ENCODE data around the gene NUPR1.
"Not testable (repeated sequence)": the region's sequence is repeated elsewhere in the genome, so short reads cannot be mapped to it uniquely, and the experiment has no call there.

The NUPR1 gene

GRCh38 chr16:28526201-28527099, 12.3 kb downstream of the NUPR1 start:
- no peak for DNase-seq (ENCODE audit: low read depth)

DNA sequence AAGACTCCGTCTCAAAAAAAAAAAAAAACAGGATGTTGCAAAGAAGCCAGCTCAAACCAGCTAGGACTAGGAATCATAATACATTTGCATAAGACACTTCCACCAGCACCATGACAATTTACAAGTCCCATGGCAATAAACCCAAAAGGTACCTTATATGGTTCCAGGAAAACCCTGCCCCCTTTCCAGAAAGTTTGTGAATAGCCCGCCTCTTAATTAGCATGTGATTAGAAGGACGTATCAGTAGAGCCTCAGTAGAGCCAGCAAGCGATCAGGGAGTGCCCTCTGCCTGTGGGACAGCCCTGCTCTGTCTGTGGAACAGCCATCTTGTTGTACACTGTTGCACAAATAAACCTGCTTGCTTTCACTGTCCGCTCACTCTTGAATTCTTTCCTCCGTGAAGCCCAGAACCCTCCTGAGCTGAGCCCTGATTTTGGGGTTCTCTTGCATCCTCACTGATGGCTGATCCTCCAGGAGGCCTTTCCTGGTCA, 14.0 kb downstream of the NUPR1 start:
- DNase-seq (ENCODE audit: low read depth): no peak

- no peak for DNase-seq (ENCODE audit: low read depth)
Observed at GRCh38 chr16:28522792-28523191, 16.0 kb downstream of the NUPR1 start.

- DNase-seq (ENCODE audit: low read depth): no peak
Observed at GRCh38 chr16:28521436-28521835, 17.3 kb downstream of the NUPR1 start.

DNA sequence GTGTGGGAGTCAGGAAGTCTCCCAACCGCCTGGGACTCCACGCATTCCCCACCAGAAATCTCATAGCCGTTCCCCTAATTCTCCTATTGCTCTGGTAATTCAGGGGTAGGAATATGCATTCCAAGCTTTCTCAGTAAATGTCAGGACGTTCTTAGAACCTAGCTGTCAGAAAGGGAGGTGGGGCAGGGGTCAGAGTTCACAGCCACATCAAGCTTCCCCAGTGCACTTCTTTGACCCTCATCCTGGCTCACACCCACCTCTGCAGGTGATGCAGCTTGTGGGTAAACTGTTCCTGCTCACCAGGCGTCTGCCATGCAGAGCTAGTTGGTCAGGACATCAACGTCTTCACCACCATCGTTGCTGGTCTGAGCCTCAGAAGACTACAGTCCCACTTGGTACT, 18.1 kb downstream of the NUPR1 start:
- no peak for DNase-seq (ENCODE audit: low read depth)

- no peak for DNase-seq (ENCODE audit: low read depth)
Observed at GRCh38 chr16:28514246-28514645, 24.5 kb downstream of the NUPR1 start.

DNA sequence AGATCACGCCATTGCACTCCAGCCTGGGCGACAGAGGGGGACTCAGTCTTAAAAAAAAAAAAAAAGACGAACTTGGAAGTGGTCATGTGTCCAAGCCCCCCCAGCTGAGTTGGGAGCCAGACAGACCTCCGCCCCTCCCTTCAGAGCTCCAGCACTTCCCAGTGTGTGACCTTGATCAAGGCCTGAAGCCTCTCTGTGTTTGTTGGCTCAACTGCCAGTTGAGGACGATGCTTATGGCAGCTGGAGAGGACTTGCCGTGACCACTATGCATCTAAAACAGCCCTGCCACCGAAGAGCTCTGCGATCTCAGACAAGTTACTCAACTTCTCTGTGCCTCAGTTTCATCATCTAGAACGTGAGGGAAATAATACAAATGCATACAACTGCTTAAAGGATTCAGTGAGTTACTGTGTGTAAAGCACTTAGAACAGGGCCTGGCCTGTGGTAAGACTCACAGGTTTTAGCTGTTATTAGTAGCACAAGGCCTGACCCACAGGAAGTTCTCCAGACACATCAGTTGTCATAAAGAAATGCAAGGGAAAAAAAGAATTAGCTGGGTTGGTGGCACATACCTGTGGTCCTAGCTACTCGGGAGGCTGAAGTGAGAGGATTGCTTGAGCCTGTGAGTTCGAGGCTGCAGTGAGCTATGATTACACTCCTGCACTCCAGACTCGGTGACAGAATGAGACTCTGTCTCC, 25.1 kb downstream of the NUPR1 start:
- DNase-seq (ENCODE audit: low read depth): no peak

GRCh38 chr16:28511801-28512789, 26.7 kb downstream of the NUPR1 start:
- no peak for DNase-seq (ENCODE audit: low read depth)

DNA sequence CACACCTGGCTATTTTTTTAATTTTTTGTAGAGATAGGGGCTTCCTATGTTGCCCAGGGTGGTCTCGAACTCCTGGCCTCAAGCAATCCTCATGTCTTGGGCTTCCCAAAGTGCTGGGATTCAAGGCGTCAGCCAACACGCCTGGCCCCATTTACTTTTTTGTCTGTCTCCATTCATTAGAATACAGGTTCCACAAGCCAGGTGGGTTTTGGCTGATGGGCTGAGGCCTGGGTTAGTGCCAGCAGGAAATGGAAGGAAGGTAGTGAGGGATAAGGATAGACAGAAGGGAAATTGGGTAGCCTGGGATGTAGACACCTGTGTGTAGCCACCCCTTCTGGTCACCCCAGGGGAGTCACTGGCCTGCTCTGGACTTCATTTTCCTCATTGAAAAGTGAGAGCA, 27.7 kb downstream of the NUPR1 start:
- no peak for DNase-seq (ENCODE audit: low read depth)

DNA sequence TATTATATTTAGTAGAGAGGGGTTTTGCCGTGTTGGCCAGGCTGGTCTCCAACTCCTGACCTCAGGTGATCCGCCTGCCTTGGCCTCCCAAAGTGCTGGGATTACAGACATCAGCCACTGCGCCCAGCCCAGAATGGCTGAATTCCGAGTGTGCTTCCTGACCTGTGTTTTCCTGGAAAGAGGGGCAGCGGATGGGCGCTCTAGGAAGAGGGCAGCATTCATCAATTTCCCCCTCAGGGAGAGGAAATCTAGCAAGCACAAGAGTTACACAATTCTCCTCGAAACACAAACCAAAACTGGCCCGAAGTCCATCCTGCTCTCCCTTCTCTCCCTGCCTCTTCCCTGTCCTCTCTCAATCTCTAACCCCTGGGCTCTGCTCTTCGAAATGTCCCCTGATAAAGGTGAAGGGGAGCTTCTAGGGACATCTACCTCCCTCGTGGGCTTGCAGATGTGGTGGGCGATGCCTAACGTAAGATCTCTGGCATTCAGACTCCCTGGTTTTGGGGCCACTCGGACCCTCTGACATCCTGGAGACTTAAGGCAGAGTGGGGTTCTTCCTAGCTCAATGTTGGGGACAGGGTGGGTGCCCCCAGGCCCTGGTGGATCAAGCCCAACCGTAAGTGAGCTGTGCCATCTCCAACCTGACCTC, 33.2 kb downstream of the NUPR1 start:
- DNase-seq (ENCODE audit: low read depth): no peak

- no peak for DNase-seq (ENCODE audit: low read depth)
Observed at GRCh38 chr16:28504707-28505404, 33.9 kb downstream of the NUPR1 start.

GRCh38 chr16:28503470-28504259, 35.1 kb downstream of the NUPR1 start:
- no peak for DNase-seq (ENCODE audit: low read depth)

DNA sequence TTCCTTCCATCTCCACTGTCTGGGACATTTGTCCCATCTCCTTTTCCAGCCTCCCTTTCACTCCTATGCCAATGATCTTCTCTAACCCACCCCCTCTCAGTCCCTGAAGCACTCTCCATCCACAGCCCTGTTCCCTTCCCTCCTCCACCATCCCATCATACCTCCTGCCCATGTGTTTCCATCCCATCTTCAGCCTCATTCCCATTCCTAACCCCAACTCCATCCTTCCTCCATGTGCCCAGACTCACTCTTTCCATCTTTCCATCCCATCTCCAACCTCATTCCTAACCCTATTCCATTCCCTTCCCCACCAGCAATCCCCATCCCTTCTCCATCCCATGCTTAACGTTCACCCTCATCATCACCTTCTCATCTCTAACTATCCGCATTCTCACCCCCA, 36.5 kb downstream of the NUPR1 start:
- DNase-seq (ENCODE audit: low read depth): no peak

GRCh38 chr16:28501258-28502232, 37.2 kb downstream of the NUPR1 start:
- DNase-seq (ENCODE audit: low read depth): no peak

DNA sequence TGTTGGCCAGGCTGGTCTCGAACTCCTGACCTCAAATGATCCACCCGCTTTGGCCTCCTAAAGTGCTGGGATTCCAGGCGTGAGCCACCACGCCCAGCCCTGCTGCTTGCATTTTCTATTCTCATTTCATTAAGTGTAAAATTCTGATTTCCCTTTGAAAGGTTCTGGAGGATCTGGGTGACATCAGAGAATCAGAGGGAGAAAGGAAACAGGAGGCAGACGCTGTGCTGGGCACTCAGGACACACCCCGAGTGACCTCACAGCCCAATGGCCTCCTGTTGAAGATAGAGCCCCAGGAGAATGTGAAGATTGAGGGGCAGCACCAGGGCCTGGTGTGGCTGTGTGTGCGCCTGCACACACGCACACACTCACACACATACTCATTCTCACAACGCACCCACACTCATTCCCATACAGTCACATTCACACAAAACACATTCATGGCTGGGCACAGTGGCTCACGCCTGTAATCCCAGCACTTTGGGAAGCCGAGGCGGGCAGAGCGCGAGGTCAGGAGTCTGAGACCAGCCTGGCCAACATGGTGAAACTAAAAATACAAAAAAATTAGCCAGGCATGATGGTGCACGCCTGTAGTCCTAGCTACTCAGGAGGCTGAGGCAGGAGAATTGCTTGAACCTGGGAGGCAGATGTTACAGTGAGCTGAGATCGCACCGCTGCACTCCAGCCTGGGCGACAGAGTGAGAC, 38.1 kb downstream of the NUPR1 start:
- not testable (repeated sequence) for DNase-seq (ENCODE audit: low read depth)

GRCh38 chr16:28499854-28500253, 38.9 kb downstream of the NUPR1 start:
- DNase-seq (ENCODE audit: low read depth): no peak

DNA sequence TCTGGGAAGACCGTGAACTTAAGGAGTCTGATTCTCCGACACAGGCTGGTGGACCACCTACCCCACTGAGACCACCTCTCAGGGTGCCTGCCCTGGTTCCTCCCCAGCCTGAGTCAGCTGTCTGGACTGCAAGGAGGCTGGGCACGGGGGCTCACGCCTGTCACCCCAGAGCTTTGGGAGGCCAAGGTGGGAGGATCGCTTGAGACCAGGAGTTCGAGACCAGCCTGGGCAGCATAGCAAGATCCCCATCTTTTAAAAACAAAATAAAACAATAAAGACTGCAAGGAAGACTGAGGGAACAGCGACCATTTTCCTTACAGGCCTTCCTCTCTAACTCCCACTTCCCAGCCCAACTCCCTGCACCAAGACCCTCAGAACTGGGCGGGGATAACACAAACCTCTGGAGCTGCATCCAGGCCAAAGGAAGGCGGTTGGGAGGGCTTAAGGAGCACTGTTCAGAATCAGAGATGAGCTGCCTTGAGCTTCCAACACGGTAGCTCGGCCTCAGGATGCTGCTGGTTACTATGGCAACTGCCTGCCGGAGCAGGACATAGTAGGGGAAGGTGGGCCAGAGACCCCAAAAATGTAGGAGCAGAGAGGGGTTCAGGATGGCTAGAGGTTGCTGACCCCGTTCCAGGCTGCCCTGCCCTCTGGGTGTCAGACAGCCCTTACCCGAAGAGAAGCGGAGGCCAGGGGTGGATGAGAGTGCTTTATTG, 40.0 kb downstream of the NUPR1 start:
- no peak for DNase-seq (ENCODE audit: low read depth)

Data from activated T-cell treated with anti-CD3 and anti-CD28 coated beads for 48 hours (primary cell).